CD4-positive, alpha-beta memory T cell (primary cell): ENCODE data around the gene DNAH6. TPM values are rescaled to one million over a fixed set of nuclear protein-coding genes. Genes with fewer than 3 reads are reported as not detected.

Experiments used
- CTCF ChIA-PET: fragments of 350-600 bp; sonication (Branson Sonifier 250); formaldehyde crosslinking; loops from one replicate; lab custom pipeline; 2021; ENCODE audit warnings: inconsistent platforms; ENCODE audit not compliant: partially characterized antibody; lab: Charles Lee
- POLR2A ChIA-PET: fragments of 350-600 bp; sonication (Branson Sonifier 250); formaldehyde crosslinking; loops from one replicate; lab custom pipeline; 2021; ENCODE audit not compliant: partially characterized antibody; lab: Charles Lee
- DNase-seq, 5 donors: peaks; one replicate each; pipeline versions ENCODE4 v3.0.0 to v3.0.0-alpha.2; 2020 to 2022; ENCODE audit warnings: mixed read lengths in 1 of 5
- H3K27ac ChIP-seq: one replicate; pipeline ENCODE4 v1.7.0; 2013; ENCODE audit warnings: low read depth, low read length
- H3K27me3 ChIP-seq: 2 replicates; pipeline ENCODE4 v1.7.0; 2013; ENCODE audit warnings: mild to moderate bottlenecking, low read length, moderate library complexity; ENCODE audit not compliant: insufficient read depth
- H3K36me3 ChIP-seq: 2 replicates; pipeline ENCODE4 v1.7.0; 2013; ENCODE audit warnings: mild to moderate bottlenecking, low read length, moderate library complexity; ENCODE audit not compliant: insufficient read depth
- H3K4me1 ChIP-seq: 2 replicates; pipeline ENCODE4 v1.7.0; 2013; ENCODE audit warnings: mild to moderate bottlenecking, low read length, moderate library complexity; ENCODE audit not compliant: insufficient read depth
- H3K4me3 ChIP-seq, 2 donors: one replicate each; pipeline ENCODE4 v1.7.0; 2013; ENCODE audit warnings: low read length in 2 of 2, mild to moderate bottlenecking in 1 of 2
- H3K9me3 ChIP-seq, 2 donors: one replicate each; pipeline ENCODE4 v1.7.0; 2013; ENCODE audit warnings: low read length in 2 of 2, control low read depth in 1 of 2; ENCODE audit not compliant: control insufficient read depth in 1 of 2
- H3K27ac Mint-ChIP-seq, 7 donors: one replicate each; pipeline ENCODE4 v1.8.0; 2020 to 2021; ENCODE audit warnings: mixed read lengths in 7 of 7, mild to moderate bottlenecking in 6 of 7, inconsistent platforms in 3 of 7, moderate library complexity in 3 of 7
- H3K27me3 Mint-ChIP-seq, 2 donors: one replicate each; pipeline ENCODE4 v1.8.0; 2020 to 2021; ENCODE audit warnings: mixed read lengths in 2 of 2
- H3K36me3 Mint-ChIP-seq, 2 donors: one replicate each; pipeline ENCODE4 v1.8.0; 2020 to 2021; ENCODE audit warnings: mixed read lengths in 2 of 2, inconsistent platforms in 1 of 2, mild to moderate bottlenecking in 1 of 2
- H3K4me1 Mint-ChIP-seq, 4 donors: one replicate each; pipeline ENCODE4 v1.8.0; 2020 to 2021; ENCODE audit warnings: mixed read lengths in 4 of 4, mild to moderate bottlenecking in 1 of 4
- H3K4me3 Mint-ChIP-seq, 8 donors: one replicate each; pipeline ENCODE4 v1.8.0; 2020 to 2021; ENCODE audit warnings: mixed read lengths in 8 of 8, mild to moderate bottlenecking in 7 of 8, moderate library complexity in 6 of 8, inconsistent platforms in 3 of 8
- H3K9me3 Mint-ChIP-seq, 8 donors: one replicate each; pipeline ENCODE4 v1.8.0; 2020 to 2021; ENCODE audit warnings: mixed read lengths in 8 of 8, mild to moderate bottlenecking in 5 of 8, inconsistent platforms in 3 of 8, moderate library complexity in 1 of 8
- intact Hi-C: fragments of 100-400 bp; cut with micrococcal nuclease; formaldehyde crosslinking; loops from one replicate; pipeline ENCODE4 v1.15.1; 2023
- polyA plus RNA-seq, 2 donors: library from polyadenylated mRNA; unstranded; fragments of 300-500 nt; fragmentation: Illumina TruSeq; gene quantifications; one replicate each; pipeline ENCODE4 v1.2.3, GENCODE V29; 2021
- total RNA-seq, 2 experiments: library from RNA; stranded (reverse); gene quantifications; one replicate each; pipeline ENCODE4 v1.2.3, GENCODE V29; 2021

The DNAH6 gene
- total and polyA plus RNA-seq, 4 experiments from 2014 or later: 0.22 to 2.9 (median 1.2) TPM

GRCh38 chr2:84619794-84620371 lies 103.6 kb downstream of the DNAH6 start:
- POLR2A ChIA-PET: no interaction called here
- H3K36me3 Mint-ChIP-seq: no peaks in the 10 kb centered on the region
- H3K4me3 ChIP-seq: no peak overlapping the region
- no peaks in the 10 kb centered on the region for H3K9me3 ChIP-seq
- no peaks in the 10 kb centered on the region for H3K9me3 Mint-ChIP-seq
- H3K27me3 ChIP-seq: no peaks in the 10 kb centered on the region
- no peaks in the 10 kb centered on the region for H3K36me3 ChIP-seq
- intact Hi-C loops: no loop called here
- H3K27ac ChIP-seq: no peak overlapping the region
- DNase-seq: no peak
- H3K27me3 Mint-ChIP-seq: no peaks in the 10 kb centered on the region
- no peaks in the 10 kb centered on the region for H3K4me1 ChIP-seq
- no peaks in the 10 kb centered on the region for H3K4me1 Mint-ChIP-seq
- no peak overlapping the region for H3K4me3 Mint-ChIP-seq
- CTCF ChIA-PET: no interaction called here
- H3K27ac Mint-ChIP-seq: no peak overlapping the region

GRCh38 chr2:84628486-84628885 lies 112.2 kb downstream of the DNAH6 start:
- ChIA-PET CTCF (interaction anchor here (0.9 to 1.4 kb wide), 3 partner anchors 30 to 297 kb away, joined by 3 to 4 read pairs (median 3); no protein-coding TSS in a partner anchor), POLR2A (no interaction called here)
- no peaks in the 10 kb centered on the region for H3K27me3 Mint-ChIP-seq
- Histone ChIP-seq H3K27ac (no peak overlapping the region), H3K36me3 (no peaks in the 10 kb centered on the region), H3K4me1 (peaks cover 24% of the 10 kb centered on the region), H3K4me3 (no peak overlapping the region), H3K27me3 (no peaks in the 10 kb centered on the region), H3K9me3 (no peaks in the 10 kb centered on the region)
- H3K27ac Mint-ChIP-seq: peak overlapping the region in 1 of 7 donors; percentile 2
- no peak for DNase-seq
- no peak overlapping the region for H3K4me3 Mint-ChIP-seq
- H3K9me3 Mint-ChIP-seq: no peaks in the 10 kb centered on the region
- intact Hi-C loops: no loop called here
- H3K4me1 Mint-ChIP-seq: peaks cover 20 to 27% (median 24%) of the 10 kb centered on the region in 4 donors
- H3K36me3 Mint-ChIP-seq: no peaks in the 10 kb centered on the region

GRCh38 chr2:84629550-84629949 lies 113.3 kb downstream of the DNAH6 start:
- Histone ChIP-seq H3K27ac (no peak overlapping the region), H3K4me1 (peaks cover 24% of the 10 kb centered on the region), H3K36me3 (no peaks in the 10 kb centered on the region), H3K4me3 (no peak overlapping the region), H3K27me3 (no peaks in the 10 kb centered on the region), H3K9me3 (no peaks in the 10 kb centered on the region)
- H3K4me3 Mint-ChIP-seq: no peak overlapping the region
- intact Hi-C loops: no loop called here
- H3K27me3 Mint-ChIP-seq: no peaks in the 10 kb centered on the region
- no peaks in the 10 kb centered on the region for H3K9me3 Mint-ChIP-seq
- H3K4me1 Mint-ChIP-seq: peaks cover 22 to 31% (median 26%) of the 10 kb centered on the region in 4 donors
- ChIA-PET CTCF (interaction anchor here (0.6 to 2.3 kb wide), 6 partner anchors 18 to 297 kb away, joined by 3 to 13 read pairs (median 4); no protein-coding TSS in a partner anchor), POLR2A (no interaction called here)
- H3K27ac Mint-ChIP-seq: peak overlapping the region in 1 of 7 donors; percentile 36
- no peak for DNase-seq
- H3K36me3 Mint-ChIP-seq: no peaks in the 10 kb centered on the region

- intact Hi-C loops: loop anchor here (1.0 to 5.0 kb wide), 5 partner anchors 136 to 604 kb away; no protein-coding TSS in a partner anchor
- H3K27ac Mint-ChIP-seq: peak overlapping the region in 3 of 7 donors; percentile 30 to 65 (median 59)
- Histone ChIP-seq H3K4me1 (peaks cover 24% of the 10 kb centered on the region), H3K27ac (no peak overlapping the region), H3K9me3 (no peaks in the 10 kb centered on the region), H3K27me3 (no peaks in the 10 kb centered on the region), H3K4me3 (no peak overlapping the region), H3K36me3 (no peaks in the 10 kb centered on the region)
- no peaks in the 10 kb centered on the region for H3K9me3 Mint-ChIP-seq
- ChIA-PET POLR2A (no interaction called here), CTCF (interaction anchor here (1.0 to 2.3 kb wide), 10 partner anchors 16 to 609 kb away, joined by 3 to 13 read pairs (median 3); no protein-coding TSS in a partner anchor)
- no peaks in the 10 kb centered on the region for H3K27me3 Mint-ChIP-seq
- H3K4me1 Mint-ChIP-seq: peaks cover 26 to 31% (median 28%) of the 10 kb centered on the region in 4 donors
- peak in 4 of 5 donors; percentile 46 to 57 (median 56) for DNase-seq
- no peaks in the 10 kb centered on the region for H3K36me3 Mint-ChIP-seq
- peak overlapping the region in 1 of 8 donors; percentile 36 for H3K4me3 Mint-ChIP-seq
These were observed 114.7 kb downstream of the DNAH6 start for GRCh38 chr2:84631047-84631446.

- no peak overlapping the region for H3K27ac ChIP-seq
- H3K9me3 ChIP-seq: no peaks in the 10 kb centered on the region
- intact Hi-C loops: loop anchor here (1.0 to 5.0 kb wide), 5 partner anchors 137 to 605 kb away; no protein-coding TSS in a partner anchor
- no peaks in the 10 kb centered on the region for H3K27me3 Mint-ChIP-seq
- no peaks in the 10 kb centered on the region for H3K36me3 ChIP-seq
- POLR2A ChIA-PET: no interaction called here
- H3K9me3 Mint-ChIP-seq: no peaks in the 10 kb centered on the region
- no peaks in the 10 kb centered on the region for H3K36me3 Mint-ChIP-seq
- H3K4me3 Mint-ChIP-seq: peak overlapping the region in 3 of 8 donors; percentile 25 to 61 (median 34)
- peak overlapping the region in 3 of 7 donors; percentile 14 to 74 (median 59) for H3K27ac Mint-ChIP-seq
- CTCF ChIA-PET: interaction anchor here (1.0 to 2.3 kb wide), 6 partner anchors 56 to 250 kb away, joined by 3 to 13 read pairs (median 4); no protein-coding TSS in a partner anchor
- H3K4me3 ChIP-seq: no peak overlapping the region
- H3K27me3 ChIP-seq: no peaks in the 10 kb centered on the region
- DNase-seq: no peak
- H3K4me1 Mint-ChIP-seq: peaks cover 29 to 39% (median 30%) of the 10 kb centered on the region in 4 donors
- H3K4me1 ChIP-seq: peaks cover 24% of the 10 kb centered on the region
These were observed 115.7 kb downstream of the DNAH6 start for GRCh38 chr2:84631985-84632384.

DNA sequence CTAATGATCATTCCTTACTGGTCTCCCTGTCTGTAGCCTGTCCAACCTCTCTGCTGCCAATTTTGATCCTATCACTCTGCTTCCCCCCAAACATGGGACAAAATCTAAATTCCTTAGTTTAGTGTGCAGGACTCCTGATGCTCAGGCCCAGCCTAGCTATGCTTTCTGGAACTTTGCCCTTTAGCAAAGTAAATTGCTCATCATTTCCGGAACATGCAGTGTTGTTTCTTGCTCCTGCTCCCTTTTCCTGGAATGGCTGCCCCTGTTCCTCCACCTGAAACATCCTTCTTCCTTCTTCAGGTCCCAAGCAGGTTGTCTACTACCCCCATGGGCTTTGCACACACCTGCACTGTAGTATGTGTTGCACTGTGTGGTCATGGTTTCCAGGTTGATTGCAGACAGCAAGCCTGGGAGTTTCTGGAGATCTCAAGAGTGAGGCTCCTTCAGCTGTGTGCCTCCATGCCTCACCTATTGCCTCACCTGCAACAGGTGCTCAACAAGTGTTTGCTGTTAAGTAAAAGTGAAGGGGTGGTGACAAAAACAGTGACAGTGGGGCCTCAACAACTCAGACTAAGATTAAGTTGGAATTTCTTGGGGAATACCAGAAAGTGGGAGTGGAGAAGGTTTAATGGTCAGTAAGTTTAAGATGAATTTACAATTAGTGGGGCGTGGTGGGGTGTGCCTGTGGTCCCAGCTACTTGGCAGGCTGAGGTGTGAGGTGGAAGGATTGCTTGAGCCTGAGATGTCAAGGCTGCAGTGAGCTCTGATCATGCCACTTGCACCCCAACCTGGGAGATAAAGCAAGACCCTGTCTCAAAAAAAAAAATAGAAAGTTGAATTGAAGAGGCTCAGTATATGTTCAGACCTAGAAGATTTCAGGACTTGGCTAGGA lies 120.0 kb downstream of the DNAH6 start:
- CTCF ChIA-PET: interaction anchor here (1.0 to 1.4 kb wide), 2 partner anchors 9 to 16 kb away, joined by 3 read pairs; no protein-coding TSS in a partner anchor
- no peaks in the 10 kb centered on the region for H3K27me3 ChIP-seq
- no peak overlapping the region for H3K27ac ChIP-seq
- H3K27ac Mint-ChIP-seq: peak overlapping the region in 3 of 7 donors; percentile 9 to 46 (median 20)
- peaks cover 23 to 36% (median 25%) of the 10 kb centered on the region in 4 donors for H3K4me1 Mint-ChIP-seq
- no peaks in the 10 kb centered on the region for H3K9me3 ChIP-seq
- intact Hi-C loops: no loop called here
- no peaks in the 10 kb centered on the region for H3K36me3 ChIP-seq
- POLR2A ChIA-PET: no interaction called here
- no peaks in the 10 kb centered on the region for H3K27me3 Mint-ChIP-seq
- peaks cover 0 to 4% (median 0%) of the 10 kb centered on the region in 8 donors for H3K9me3 Mint-ChIP-seq
- no peak for DNase-seq
- H3K4me3 ChIP-seq: no peak overlapping the region
- H3K4me3 Mint-ChIP-seq: no peak overlapping the region
- no peaks in the 10 kb centered on the region for H3K36me3 Mint-ChIP-seq
- peaks cover 20% of the 10 kb centered on the region for H3K4me1 ChIP-seq

GRCh38 chr2:84639751-84640150 lies 123.5 kb downstream of the DNAH6 start:
- Histone ChIP-seq H3K36me3 (no peaks in the 10 kb centered on the region), H3K27me3 (no peaks in the 10 kb centered on the region), H3K4me1 (no peaks in the 10 kb centered on the region), H3K27ac (no peak overlapping the region), H3K9me3 (no peaks in the 10 kb centered on the region), H3K4me3 (no peak overlapping the region)
- DNase-seq: no peak
- ChIA-PET CTCF (interaction anchor here (0.9 kb wide), 1 partner anchor 9 kb away, joined by 3 read pairs; no protein-coding TSS in a partner anchor), POLR2A (no interaction called here)
- peaks cover 2 to 10% of the 10 kb centered on the region in 2 donors for H3K36me3 Mint-ChIP-seq
- no peak overlapping the region for H3K4me3 Mint-ChIP-seq
- H3K9me3 Mint-ChIP-seq: peaks cover 2 to 16% (median 6%) of the 10 kb centered on the region in 8 donors
- no peaks in the 10 kb centered on the region for H3K27me3 Mint-ChIP-seq
- peaks cover 0 to 11% (median 7%) of the 10 kb centered on the region in 4 donors for H3K4me1 Mint-ChIP-seq
- no peak overlapping the region for H3K27ac Mint-ChIP-seq
- intact Hi-C loops: no loop called here
